Middle frontal gyrus (tissue), 1 donor: ENCODE results near the gene FSIP1.

Source experiments
- DNase-seq: peaks from one replicate; pipeline ENCODE4 v3.0.0-alpha.2; 2015; ENCODE audit warnings: low spot score; ENCODE audit errors: extremely low spot score

The FSIP1 gene

DNA sequence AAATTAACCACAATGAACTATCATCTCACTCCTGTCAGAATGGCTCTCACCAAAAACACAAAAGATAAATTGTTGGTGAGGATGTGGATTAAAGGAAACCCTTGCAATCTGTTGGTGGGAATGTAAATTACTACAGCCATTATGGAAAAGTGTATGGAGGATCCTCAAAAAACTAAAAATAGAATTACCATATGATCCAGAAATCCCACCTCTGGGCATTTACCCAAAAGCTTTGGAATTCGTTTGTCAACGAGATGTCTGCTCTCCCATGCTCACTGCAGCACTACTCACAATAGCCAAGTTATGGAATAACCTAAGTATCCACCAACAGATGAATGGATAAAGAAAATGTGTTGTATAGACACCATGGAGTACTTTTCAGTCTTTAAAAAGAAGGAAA lies 21.6 kb downstream of the FSIP1 start:
- DNase-seq = no peak

- peak; percentile 47 for DNase-seq
These were observed 25.7 kb downstream of the FSIP1 start for GRCh38 chr15:39756806-39757522.

GRCh38 chr15:39752991-39753390 lies 29.6 kb downstream of the FSIP1 start:
- DNase-seq = no peak

- DNase-seq = no peak
These were observed 30.4 kb downstream of the FSIP1 start for GRCh38 chr15:39752246-39752645.

DNA sequence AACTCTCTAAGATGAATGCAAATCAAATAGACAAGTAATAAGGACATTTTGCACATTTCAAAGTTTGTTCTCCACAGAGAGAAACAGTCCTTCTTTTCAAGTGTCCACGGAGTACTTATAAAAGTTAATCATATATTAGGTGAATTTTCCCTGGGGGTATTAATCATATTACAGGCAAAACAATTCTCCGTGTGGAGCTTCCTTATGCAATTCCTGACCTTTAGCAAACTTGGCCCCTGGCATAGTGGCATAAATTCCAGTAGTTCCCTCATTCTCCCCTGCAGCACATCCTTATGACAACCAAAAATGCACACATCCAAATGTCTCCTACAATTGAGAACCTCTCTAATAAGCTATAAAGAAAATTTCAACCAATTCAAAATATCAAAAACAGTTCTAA lies 34.4 kb downstream of the FSIP1 start:
- no peak for DNase-seq

DNA sequence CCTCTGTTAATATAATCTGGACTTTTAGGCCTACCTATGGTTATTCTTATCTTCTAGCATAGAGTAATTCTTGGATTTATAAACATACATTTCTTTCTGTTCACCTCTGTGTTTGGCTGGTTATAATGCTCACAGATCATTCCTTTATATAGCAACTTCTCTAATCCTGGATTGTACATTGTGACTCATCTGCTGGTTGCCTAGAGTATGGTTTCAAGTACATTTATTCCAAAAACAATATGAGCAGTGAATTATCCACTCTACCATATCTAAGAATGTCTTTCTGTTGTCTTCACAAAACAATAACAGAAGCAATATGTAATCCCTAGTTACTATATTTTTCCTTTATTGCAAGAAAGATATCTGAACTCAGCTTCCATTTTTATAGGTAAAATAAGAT lies 35.3 kb downstream of the FSIP1 start:
- DNase-seq = peak; percentile 7

DNA sequence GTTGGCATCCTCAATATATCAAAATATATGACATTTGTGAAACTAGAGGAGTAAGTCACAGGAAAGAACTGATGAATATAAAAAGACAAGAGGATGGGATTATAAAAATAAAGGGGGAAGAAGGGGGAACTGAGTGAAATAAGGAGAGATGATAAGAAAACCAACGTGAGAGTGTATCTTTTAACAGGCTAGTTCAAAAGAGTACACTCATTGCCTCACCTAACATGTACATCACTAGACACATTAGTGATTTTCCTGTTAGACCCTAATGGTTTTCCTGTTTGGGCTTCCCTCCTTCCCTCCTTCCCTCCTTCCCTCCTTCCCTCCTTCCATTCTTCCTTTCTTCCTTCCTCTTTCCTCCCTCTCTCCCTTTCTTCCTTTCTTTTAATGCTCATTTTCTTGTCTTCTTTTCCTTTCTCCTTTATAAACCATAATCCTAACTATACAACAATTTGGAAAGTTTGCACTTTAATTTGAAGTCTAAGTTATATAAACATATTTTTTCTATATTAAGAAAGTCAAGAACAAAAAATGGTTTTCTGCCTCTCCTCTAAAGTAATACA lies 35.8 kb downstream of the FSIP1 start:
- no peak for DNase-seq

DNA sequence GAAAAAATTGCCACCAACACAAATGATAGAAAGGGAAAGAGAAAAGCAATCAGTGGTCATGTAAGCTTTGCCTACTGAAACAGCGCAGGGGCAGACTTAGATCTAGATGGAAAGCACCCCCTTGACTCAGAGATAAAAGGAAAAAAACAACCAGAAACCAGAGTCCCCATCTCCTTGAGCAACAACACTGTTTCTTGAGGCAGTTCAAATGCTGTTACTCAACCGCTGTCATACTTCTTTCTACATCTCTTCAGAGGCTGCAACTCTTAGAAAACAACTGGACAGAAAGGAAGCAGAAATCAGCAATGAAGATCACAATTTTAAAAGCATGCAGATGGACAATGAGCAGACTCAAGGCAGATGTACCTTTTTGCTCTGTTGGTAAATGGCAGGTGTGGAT lies 36.5 kb downstream of the FSIP1 start:
- DNase-seq = no peak

GRCh38 chr15:39745415-39745814 lies 37.2 kb downstream of the FSIP1 start:
- DNase-seq = no peak

DNA sequence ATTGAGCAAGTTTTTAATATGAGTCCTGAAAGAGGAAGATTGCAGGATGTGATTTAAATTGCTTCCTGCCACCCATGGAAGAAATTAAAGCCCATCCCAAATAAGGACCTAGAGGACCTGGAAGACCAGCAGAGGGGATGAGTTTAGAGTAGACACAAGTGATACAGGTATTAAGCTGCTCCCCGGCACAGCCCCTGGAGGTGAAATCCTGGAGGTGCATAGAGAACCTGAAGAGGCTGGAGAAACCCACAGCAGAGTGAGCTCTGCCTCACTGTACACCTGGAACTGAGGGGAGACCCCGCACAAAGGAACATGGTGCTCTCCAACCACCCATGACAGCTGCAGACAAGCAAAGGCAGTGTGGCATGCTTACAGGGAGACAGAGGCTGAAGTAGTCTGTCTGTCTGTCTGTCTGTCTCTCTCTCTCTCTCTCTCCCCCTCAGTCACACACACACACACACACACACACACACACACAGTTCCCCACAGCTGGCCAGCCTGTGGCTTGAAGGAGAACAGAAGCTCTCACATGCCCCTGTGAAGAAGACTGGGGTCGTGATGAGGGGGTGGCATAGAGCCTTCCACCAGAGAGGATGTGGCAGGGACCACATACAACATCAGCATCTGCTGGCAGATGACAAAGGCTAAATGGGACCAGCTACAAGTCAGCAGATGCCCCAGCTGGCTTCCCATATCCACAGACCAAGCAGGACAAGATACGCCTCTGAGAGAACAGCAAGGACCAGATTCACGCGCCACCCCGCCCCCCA lies 38.1 kb downstream of the FSIP1 start:
- DNase-seq = no peak

DNA sequence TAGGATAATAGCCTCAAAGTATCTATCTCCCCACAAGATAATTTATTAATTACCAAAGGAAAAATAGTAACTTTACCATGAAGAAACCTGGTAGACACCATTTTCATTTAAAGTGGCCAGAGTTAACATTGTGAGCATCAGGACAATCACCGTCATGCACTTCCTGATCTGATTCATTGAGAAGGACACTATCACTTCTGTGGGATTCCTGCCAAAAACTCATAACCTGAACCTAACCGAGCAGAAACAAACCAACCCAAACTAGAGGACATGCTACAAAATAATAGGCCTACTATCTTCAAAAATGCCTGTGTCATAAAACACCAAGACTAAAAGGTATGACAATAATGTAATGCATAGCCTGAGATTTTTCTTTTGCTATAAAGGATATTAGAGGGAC lies 39.0 kb downstream of the FSIP1 start:
- no peak for DNase-seq

DNA sequence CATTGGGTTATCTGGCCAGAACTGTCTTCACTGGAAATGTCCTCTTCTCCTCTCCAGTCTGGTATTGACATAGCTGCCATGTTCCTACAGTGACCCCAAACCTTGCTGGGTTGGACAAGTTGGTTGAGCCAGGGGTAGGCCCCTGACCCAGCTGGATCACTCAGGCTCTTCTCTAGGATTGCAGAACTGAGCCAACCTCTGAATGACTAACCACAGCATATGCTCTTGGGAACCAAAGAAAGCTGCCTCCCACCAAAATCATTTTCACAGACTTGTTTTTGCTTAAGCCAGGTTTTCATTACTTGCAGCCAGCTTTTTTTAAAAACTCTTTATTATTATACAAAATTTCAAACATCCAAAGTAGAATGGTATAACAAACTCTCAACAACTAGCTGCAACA lies 41.4 kb downstream of the FSIP1 start:
- peak; percentile 63 for DNase-seq

DNA sequence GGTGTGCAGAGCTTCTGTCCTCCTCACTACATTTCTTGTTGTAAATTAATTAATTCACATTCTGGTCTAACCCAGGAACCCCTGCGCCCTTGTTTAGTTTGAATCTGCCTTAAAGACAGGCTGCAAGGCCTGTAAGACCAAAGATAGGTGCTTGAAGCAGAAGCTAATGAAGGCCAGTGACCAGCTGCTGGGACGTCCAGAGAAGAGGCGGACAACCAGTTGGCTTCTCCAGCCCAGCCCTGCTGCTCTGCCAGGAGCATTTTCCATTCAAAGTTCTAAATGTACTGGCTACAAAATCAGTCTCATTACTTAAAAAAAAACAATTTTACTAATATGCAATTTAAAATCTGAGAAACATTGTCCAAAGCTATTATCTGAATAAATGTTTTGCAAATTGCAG lies 43.6 kb downstream of the FSIP1 start:
- no peak for DNase-seq

DNA sequence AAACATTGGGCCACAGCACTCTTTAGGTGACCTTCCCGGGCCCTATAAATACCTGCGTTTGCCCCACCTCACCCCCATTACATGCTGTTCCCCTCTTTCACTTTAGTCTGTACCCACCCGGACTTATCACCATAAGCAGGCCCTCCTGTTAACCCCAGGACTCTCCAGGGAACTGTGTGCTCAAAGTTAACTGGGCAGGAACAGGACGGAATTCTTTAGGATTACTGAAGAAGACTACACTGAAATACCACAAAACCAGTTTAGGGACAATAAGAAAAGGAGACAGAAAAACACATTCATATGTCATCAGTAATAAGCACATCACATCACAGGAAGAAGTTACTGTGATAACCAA lies 45.5 kb downstream of the FSIP1 start:
- no peak for DNase-seq

GRCh38 chr15:39736412-39737195 lies 46.0 kb downstream of the FSIP1 start:
- no peak for DNase-seq

DNA sequence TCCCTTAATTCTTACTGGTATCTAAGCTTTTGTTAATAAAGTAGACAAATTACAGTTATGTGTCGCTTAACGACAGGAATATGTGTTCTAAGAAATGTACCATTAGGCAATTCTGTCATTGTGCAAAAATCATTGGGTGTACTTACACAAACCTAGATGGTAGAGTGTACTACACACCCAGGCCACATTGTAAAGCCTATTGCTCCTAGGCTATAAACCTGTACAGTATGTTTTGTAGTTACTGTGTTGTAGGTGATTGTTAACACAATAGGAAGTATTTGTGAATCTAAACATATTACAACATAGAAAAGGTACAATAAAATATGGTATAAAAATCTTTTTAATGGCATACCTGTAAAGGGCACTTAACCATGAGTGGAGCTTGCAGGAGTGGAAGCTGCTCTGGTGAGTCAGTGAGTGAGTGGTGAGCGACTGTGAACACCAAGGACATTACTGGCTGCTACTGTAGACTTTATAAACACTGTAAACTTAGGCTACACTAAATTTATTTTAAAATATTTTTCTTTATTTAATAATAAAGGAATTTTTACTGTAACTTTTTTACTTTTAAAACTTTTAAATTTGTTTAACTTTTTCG lies 47.4 kb downstream of the FSIP1 start:
- no peak for DNase-seq

- DNase-seq = no peak
These were observed 51.4 kb downstream of the FSIP1 start for GRCh38 chr15:39731266-39731665.

DNA sequence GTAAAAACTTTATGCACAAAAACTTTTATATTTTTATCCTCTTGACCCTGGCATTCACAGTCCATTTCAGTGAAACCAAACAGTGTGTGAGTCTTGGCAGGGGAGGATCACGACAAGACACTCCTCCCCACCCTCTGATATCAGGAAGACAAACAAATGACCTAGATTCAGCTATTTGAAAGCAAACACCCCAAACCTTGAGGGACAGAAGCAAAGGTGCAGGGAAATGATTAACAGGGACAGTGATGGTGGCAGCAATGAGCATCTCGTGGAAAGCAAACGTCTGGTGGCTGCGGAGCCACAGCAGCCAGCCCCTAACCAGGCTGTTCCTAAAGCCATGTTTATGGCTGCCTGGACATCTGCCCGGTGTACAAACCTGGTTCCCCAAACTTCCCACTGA lies 52.1 kb downstream of the FSIP1 start:
- DNase-seq = no peak

- DNase-seq = no peak
These were observed 53.1 kb downstream of the FSIP1 start for GRCh38 chr15:39729500-39729899.

DNA sequence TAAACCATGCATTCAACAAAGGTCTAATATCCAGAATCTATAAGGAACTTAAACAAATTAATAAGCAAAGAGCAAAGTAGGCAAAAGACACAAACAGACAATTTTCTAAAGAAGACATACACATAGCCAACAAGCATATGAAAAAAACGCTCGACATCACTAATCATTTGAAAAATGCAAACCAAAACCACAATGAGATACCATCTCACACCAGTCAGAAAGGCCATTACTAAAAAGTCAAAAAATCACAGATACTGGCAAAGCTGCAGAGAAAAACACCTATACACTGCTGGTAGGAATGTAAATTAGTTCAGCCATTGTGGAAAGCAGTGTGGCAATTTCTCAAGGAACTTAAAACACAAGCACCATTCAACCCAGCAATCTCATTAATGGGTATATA lies 53.8 kb downstream of the FSIP1 start:
- no peak for DNase-seq

- no peak for DNase-seq
These were observed 60.7 kb downstream of the FSIP1 start for GRCh38 chr15:39721893-39722292.
